Adrenal gland (tissue), 19 donors: ENCODE measurements around the gene PCNP. TPM values are rescaled to one million over a fixed set of nuclear protein-coding genes. Genes with fewer than 3 reads are reported as not detected.
A peak's percentile ranks its signal among the peaks of the same experiment; 100 is the strongest.

Experiments
- DNase-seq, 7 donors: peaks; one replicate each; pipeline ENCODE4 v3.0.0-alpha.2; 2019 to 2020
- H3K27ac ChIP-seq, 5 donors: fragments of 200-600 bp; sonication (generic) in 4 of 5; 1 replicate in 3 of 5; 2 replicates in 2 of 5; pipeline versions ENCODE4 v1.5.1 to v1.8.0; 2016 to 2020; ENCODE audit warnings: mild to moderate bottlenecking in 1 of 5
- H3K27me3 ChIP-seq: fragments of 200-600 bp; 2 replicates; pipeline ENCODE4 v1.8.0; 2021
- H3K36me3 ChIP-seq, 2 donors: fragments of 200-600 bp; replicated peaks in 1 of 2; 1 replicate in 1 of 2; 2 replicates in 1 of 2; pipeline versions ENCODE4 v1.5.1 to v1.8.0; 2018 to 2022
- H3K4me1 ChIP-seq, 2 donors: fragments of 200-600 bp; replicated peaks in 1 of 2; 1 replicate in 1 of 2; 2 replicates in 1 of 2; pipeline versions ENCODE4 v1.5.1 to v1.8.0; 2018 to 2021
- H3K4me3 ChIP-seq, 4 donors: fragments of 200-600 bp; sonication (generic) in 3 of 4; one replicate each; pipeline ENCODE4 v1.5.1; 2016 to 2018
- H3K9me3 ChIP-seq, 3 donors: fragments of 200-600 bp; sonication (generic) in 1 of 3; replicated peaks in 1 of 3; 1 replicate in 2 of 3; 2 replicates in 1 of 3; pipeline versions ENCODE4 v1.5.1 to v1.8.0; 2016 to 2021
- CTCF ChIP-seq, 6 experiments: fragments of 450-650 bp in 4 of 6; fragments of 200-600 bp in 2 of 6; sonication (generic) in 1 of 6; IDR thresholded peaks; 1 replicate in 5 of 6; 2 replicates in 1 of 6; pipeline versions ENCODE4 v1.5.1 to v1.8.0; 2016 to 2021; ENCODE audit warnings: antibody characterized with exemption in 6 of 6, mild to moderate bottlenecking in 2 of 6, moderate library complexity in 1 of 6
- POLR2A ChIP-seq, 2 donors: fragments of 450-650 bp; IDR thresholded peaks; one replicate each; pipeline ENCODE4 v1.6.1; 2017; ENCODE audit warnings: antibody characterized with exemption in 2 of 2, mild to moderate bottlenecking in 2 of 2, moderate library complexity in 1 of 2
- WGBS, 4 donors: extraction: QIAGEN DNeasy Blood & Tissue Kit in 2 of 4; methylation state at CpG; one replicate each; pipeline versions ENCODE4 v1.1.5 to v1.1.7; 2013 to 2017; 5-methylcytosine and 5-hydroxymethylcytosine counted together
- intact Hi-C, 2 donors: fragments of 100-400 bp; cut with DNase I; formaldehyde crosslinking; loops; one replicate each; pipeline versions ENCODE4 v1.14.1 to v1.15.0; 2022 to 2023
- long read RNA-seq, 10 donors: library from polyadenylated mRNA in 3 of 10; unstranded in 2 of 10; stranded (forward) in 1 of 10; transcript quantifications; one replicate each; pipeline ENCODE4 v2.0.0 and lab custom pipeline, GENCODE V29; 2021 to 2026
- polyA plus RNA-seq, 3 donors: library from polyadenylated mRNA; stranded (reverse); fragments of 200-250 nt in 2 of 3; fragments of 350-450 nt in 1 of 3; fragmentation: Illumina TruSeq in 1 of 3; extraction: RNeasy Lipid Tissue Mini Kit (QIAGEN cat#74804) in 1 of 3; gene quantifications; one replicate each; pipeline ENCODE4 v1.2.3, GENCODE V29; 2013 to 2014
- total RNA-seq, 9 donors: library from RNA; depleted of rRNA in 4 of 9; stranded (reverse); fragments of >200 nt in 4 of 9; fragments of 120-200 nt in 1 of 9; fragmentation: NEBNext Ultra II Directional in 1 of 9; extraction: Animal tissue kit (Norgen Biotek cat#: 25700) in 1 of 9; gene quantifications; one replicate each; pipeline versions ENCODE4 v1.1.0 to v1.2.4, GENCODE V29; 2013 to 2023
- donor health status: healthy with polysubstance abuse.
- donor health status: Bipolar disorder and iron deficiency.
- donor health status: DM: yes; HTN: yes; CAD: no.
- donor health status: DM: no; HTN: no; CAD: no.
- donor health status: DM: no; HTN: no; CAD: no.
- donor health status: DM: yes; HTN: yes; CAD: no.

Gene PCNP
- total RNA-seq (100 to 1,000 TPM in 5 of 9 donors, 10 to 100 TPM in 4; 41.0 to 133 (median 102) TPM), polyA plus RNA-seq (100 to 1,000 TPM in 1 of 3 donors, 10 to 100 TPM in 2; 47.8 to 146 (median 59.1) TPM)
- long read RNA-seq, donor 1, transcript PCNP-202 (5 exons, 2,165 nt) = major isoform, 7 of 18 reads
- long read RNA-seq, donor 1, transcript PCNP-201 (5 exons, 2,342 nt) = major isoform, 7 of 18 reads
- long read RNA-seq, donor 1, partial matches to known transcripts = 0 of 18 reads
- long read RNA-seq, donor 1, other reads (novel, unspliced or antisense) = 0 of 18 reads
- long read RNA-seq, donor 2, transcript PCNP-202 (5 exons, 2,165 nt) = minor isoform, 8 of 27 reads
- long read RNA-seq, donor 2, transcript PCNP-201 (5 exons, 2,342 nt) = major isoform, 16 of 27 reads
- long read RNA-seq, donor 2, partial matches to known transcripts = 0 of 27 reads
- long read RNA-seq, donor 2, other reads (novel, unspliced or antisense) = 0 of 27 reads
- long read RNA-seq, donor 3, transcript PCNP-202 (5 exons, 2,165 nt) = minor isoform, 6 of 84 reads
- long read RNA-seq, donor 3, transcript PCNP-201 (5 exons, 2,342 nt) = major isoform, 12 of 84 reads
- long read RNA-seq, donor 3, partial matches to known transcripts = 61 of 84 reads
- long read RNA-seq, donor 3, other reads (novel, unspliced or antisense) = 0 of 84 reads
- long read RNA-seq, donor 4, transcript PCNP-204 (4 exons, 2,028 nt) = minor isoform, 5 of 52 reads
- long read RNA-seq, donor 4, transcript PCNP-202 (5 exons, 2,165 nt) = minor isoform, 10 of 52 reads
- long read RNA-seq, donor 4, transcript PCNP-201 (5 exons, 2,342 nt) = major isoform, 27 of 52 reads
- long read RNA-seq, donor 4, partial matches to known transcripts = 0 of 52 reads
- long read RNA-seq, donor 4, other reads (novel, unspliced or antisense) = 7 of 52 reads
- long read RNA-seq, donor 5, transcript PCNP-201 (5 exons, 2,342 nt) = major isoform, 82 of 164 reads
- long read RNA-seq, donor 5, transcript PCNP-207 (5 exons, 786 nt) = minor isoform, 12 of 164 reads
- long read RNA-seq, donor 5, transcript PCNP-204 (4 exons, 2,028 nt) = minor isoform, 7 of 164 reads
- long read RNA-seq, donor 5, transcript PCNP-202 (5 exons, 2,165 nt) = minor isoform, 49 of 164 reads
- long read RNA-seq, donor 5, partial matches to known transcripts = 1 of 164 reads
- long read RNA-seq, donor 5, other reads (novel, unspliced or antisense) = 10 of 164 reads
- long read RNA-seq, donor 6, transcript PCNP-202 (5 exons, 2,165 nt) = minor isoform, 16 of 55 reads
- long read RNA-seq, donor 6, transcript PCNP-201 (5 exons, 2,342 nt) = major isoform, 23 of 55 reads
- long read RNA-seq, donor 6, partial matches to known transcripts = 1 of 55 reads
- long read RNA-seq, donor 6, other reads (novel, unspliced or antisense) = 9 of 55 reads
- long read RNA-seq, donor 7, transcript PCNP-201 (5 exons, 2,342 nt) = major isoform, 6 of 839 reads
- long read RNA-seq, donor 7, partial matches to known transcripts = 830 of 839 reads
- long read RNA-seq, donor 7, other reads (novel, unspliced or antisense) = 0 of 839 reads
- long read RNA-seq, donor 8, transcript PCNP-201 (5 exons, 2,342 nt) = major isoform, 23 of 37 reads
- long read RNA-seq, donor 8, transcript PCNP-202 (5 exons, 2,165 nt) = minor isoform, 9 of 37 reads
- long read RNA-seq, donor 8, partial matches to known transcripts = 0 of 37 reads
- long read RNA-seq, donor 8, other reads (novel, unspliced or antisense) = 0 of 37 reads
- long read RNA-seq, donor 9, transcript PCNP-207 (5 exons, 786 nt) = minor isoform, 6 of 37 reads
- long read RNA-seq, donor 9, transcript PCNP-201 (5 exons, 2,342 nt) = major isoform, 19 of 37 reads
- long read RNA-seq, donor 9, transcript PCNP-202 (5 exons, 2,165 nt) = minor isoform, 10 of 37 reads
- long read RNA-seq, donor 9, partial matches to known transcripts = 0 of 37 reads
- long read RNA-seq, donor 9, other reads (novel, unspliced or antisense) = 0 of 37 reads
- long read RNA-seq, donor 10, transcript PCNP-201 (5 exons, 2,342 nt) = major isoform, 10 of 17 reads
- long read RNA-seq, donor 10, partial matches to known transcripts = 0 of 17 reads
- long read RNA-seq, donor 10, other reads (novel, unspliced or antisense) = 0 of 17 reads

- Histone ChIP-seq H3K27ac (peak within 1 kb of the TSS; percentile 96 to 100 (median 98)), H3K4me3 (peak within 1 kb of the TSS; percentile 80 to 97 (median 95)), H3K9me3 (peaks cover 0 to 2% (median 0%) of the 10 kb centered on the region in 3 donors), H3K27me3 (no peaks in the 10 kb centered on the region), H3K4me1 (peaks cover 14 to 33% of the 10 kb centered on the region in 2 donors), H3K36me3 (no peaks in the 10 kb centered on the region)
- peak; percentile 88 to 98 (median 96) for TF ChIP-seq CTCF (IDR thresholded peaks at IDR 0.05)
- peak; percentile 73 to 91 for TF ChIP-seq POLR2A (IDR thresholded peaks at IDR 0.05)
- intact Hi-C loops = loop anchor here (10.0 kb wide), 2 partner anchors 61 to 71 kb away; no protein-coding TSS in a partner anchor
- DNase-seq = peak; percentile 98 to 99 (median 99)
- 1 to 3% (median 2%) methylated on average over 33 to 47 of the region's 47 CpGs for WGBS, 4 donors
Measured at GRCh38 chr3:101573449-101574387, at the start of gene PCNP. Gene PCNP, plus strand, starts transcription at chr3:101574180. Its CDS starts 36 bp downstream, at chr3:101574216.

GRCh38 chr3:101527441-101527840, 46.5 kb upstream of the PCNP start:
- intact Hi-C loops = no loop called here
- Histone ChIP-seq H3K4me1 (no peaks in the 10 kb centered on the region), H3K36me3 (no peaks in the 10 kb centered on the region), H3K4me3 (no peak overlapping the region), H3K27ac (no peak overlapping the region), H3K27me3 (no peaks in the 10 kb centered on the region), H3K9me3 (no peaks in the 10 kb centered on the region)
- TF ChIP-seq POLR2A (IDR thresholded peaks at IDR 0.05) (no peak), CTCF (IDR thresholded peaks at IDR 0.05) (no peak)
- WGBS, 4 donors = 61 to 83% (median 75%) methylated on average over 4 of the region's 4 CpGs
- no peak for DNase-seq

GRCh38 chr3:101527906-101528305, 46.1 kb upstream of the PCNP start:
- DNase-seq = no peak
- no peak for TF ChIP-seq POLR2A (IDR thresholded peaks at IDR 0.05)
- H3K27ac ChIP-seq = no peak overlapping the region
- no peaks in the 10 kb centered on the region for H3K36me3 ChIP-seq
- H3K27me3 ChIP-seq = no peaks in the 10 kb centered on the region
- WGBS, 4 donors = 20 to 43% (median 27%) methylated on average over 1 of the region's 1 CpG
- H3K9me3 ChIP-seq = no peaks in the 10 kb centered on the region
- no peak overlapping the region for H3K4me3 ChIP-seq
- H3K4me1 ChIP-seq = no peaks in the 10 kb centered on the region
- intact Hi-C loops = no loop called here
